Erythroblast (primary cell): ENCODE data around the gene CYP3A7.
A peak's percentile ranks its signal among the peaks of the same experiment; 100 is the strongest.
"Not testable (repeated sequence)": the region's sequence is repeated elsewhere in the genome, so short reads cannot be mapped to it uniquely, and the experiment has no call there.

ENCODE experiments used
- DNase-seq, 2 experiments: peaks; one replicate each; lab custom pipeline; 2025; lab: John Stamatoyannopoulos, UW
- GATA1 ChIP-seq: IDR thresholded peaks from 2 replicates; pipeline ENCODE4 v1.6.1; 2011; ENCODE audit warnings: low read depth, mild to moderate bottlenecking, control low read depth, low read length, moderate library complexity
- POLR2A ChIP-seq: IDR thresholded peaks from 2 replicates; pipeline ENCODE4 v1.6.1; 2011; ENCODE audit warnings: mild to moderate bottlenecking, low read length

The CYP3A7 gene

GRCh38 chr7:99734987-99735386 is at the start of gene CYP3A7:
Gene CYP3A7 (minus strand): TSS chr7:99735196. CDS start chr7:99735093, 103 bp downstream.
- no peak for TF ChIP-seq POLR2A
- no peak for TF ChIP-seq GATA1
- no peak for DNase-seq

DNA sequence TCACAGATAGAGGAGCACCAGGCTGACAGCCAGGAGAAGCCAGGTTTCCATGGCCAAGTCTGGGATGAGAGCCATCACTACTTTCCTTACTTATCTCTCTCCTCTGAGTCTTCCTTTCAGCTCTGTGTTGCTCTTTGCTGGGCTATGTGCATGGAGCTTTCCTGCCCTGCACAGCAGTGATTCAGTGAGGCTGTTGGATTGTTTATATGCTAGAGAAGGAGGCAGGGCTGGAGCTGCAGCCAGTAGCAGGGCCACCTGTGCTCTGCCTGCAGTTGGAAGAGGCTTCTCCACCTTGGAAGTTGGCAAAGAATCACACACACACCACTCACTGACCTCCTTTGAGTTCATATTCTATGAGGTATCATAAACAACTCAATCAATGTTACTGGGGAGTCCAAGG is 49.0 kb upstream of the CYP3A7 start, which contains the start of gene CYP3A4:
TSS of gene CYP3A4 (minus strand) at position 178 of the 400 bp plus-strand sequence. CDS start at position 75, 103 bp downstream.
- DNase-seq = no peak
- TF ChIP-seq GATA1 = no peak
- no peak for TF ChIP-seq POLR2A

DNA sequence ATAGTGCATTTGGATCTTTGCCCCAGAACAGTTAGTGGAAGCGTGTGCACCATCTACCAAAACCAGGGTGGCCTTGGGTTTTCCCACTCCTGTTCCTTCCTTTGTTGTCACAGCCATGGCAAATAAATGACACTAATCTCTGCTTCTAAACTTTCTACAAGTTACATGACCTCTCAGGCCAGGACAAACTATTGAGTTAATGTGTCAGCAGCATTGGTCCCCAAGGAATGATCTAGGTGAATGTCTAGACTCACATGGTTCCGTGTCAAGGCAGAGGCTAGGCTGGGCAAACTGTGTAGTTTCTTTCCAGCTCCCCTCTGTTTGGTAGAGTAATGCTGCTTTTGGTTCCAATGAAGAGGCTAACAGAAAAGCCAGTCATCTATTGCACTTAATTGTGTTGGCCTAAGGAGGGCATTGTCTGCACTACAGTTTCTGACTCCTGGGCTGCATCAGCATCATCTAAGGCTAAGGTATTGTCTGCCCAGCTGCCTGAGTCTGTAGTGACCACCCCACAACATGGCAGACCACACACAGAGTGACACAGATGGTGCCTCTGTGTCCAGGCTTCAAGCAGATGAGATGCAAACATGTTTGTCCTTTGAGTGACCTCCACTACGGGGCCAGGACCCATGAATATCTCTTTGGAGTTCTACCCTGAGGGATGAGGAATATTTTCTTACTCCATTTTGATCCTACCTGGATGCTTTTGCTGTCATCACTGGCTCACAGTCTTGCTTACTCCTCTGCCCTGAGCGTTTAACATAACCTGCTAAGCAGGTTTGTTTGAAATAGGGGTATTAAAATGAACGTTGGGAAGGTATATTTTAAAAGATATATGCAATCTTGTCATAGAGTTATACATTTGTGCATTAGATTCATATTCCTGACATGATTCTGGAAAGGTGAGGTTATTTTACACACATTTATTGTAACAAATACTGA is 47.3 kb upstream of the CYP3A7 start:
- TF ChIP-seq GATA1 (no peak), POLR2A (no peak)
- DNase-seq = peak in 1 of 2 experiments; percentile 8

- TF ChIP-seq POLR2A (no peak), GATA1 (no peak)
- no peak for DNase-seq
These were observed 45.6 kb upstream of the CYP3A7 start for GRCh38 chr7:99780588-99780987.

DNA sequence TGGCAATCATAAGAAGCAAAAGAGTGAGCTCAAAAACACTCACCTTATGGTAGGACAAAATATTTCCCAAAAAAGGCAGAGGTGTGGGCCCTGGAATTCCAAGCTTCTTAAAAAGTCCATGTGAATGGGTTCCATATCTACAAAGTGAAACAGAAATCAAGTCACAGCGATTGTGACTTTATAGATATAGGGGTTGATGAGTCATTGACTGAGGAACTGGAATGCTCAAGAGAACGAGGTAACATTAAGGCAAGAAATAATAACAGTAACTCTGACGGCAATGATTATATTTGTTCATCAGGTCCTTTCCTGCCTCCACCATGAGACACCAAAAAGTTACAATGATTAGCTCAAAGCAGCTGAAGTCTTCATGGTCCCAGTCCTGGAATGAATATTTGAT is 45.0 kb upstream of the CYP3A7 start:
- no peak for DNase-seq
- TF ChIP-seq POLR2A (no peak), GATA1 (no peak)

GRCh38 chr7:99778880-99779279 is 43.9 kb upstream of the CYP3A7 start:
- TF ChIP-seq GATA1 (no peak), POLR2A (no peak)
- DNase-seq = no peak

- DNase-seq = not testable (repeated sequence)
These were observed 38.4 kb upstream of the CYP3A7 start for GRCh38 chr7:99773395-99773794.

GRCh38 chr7:99772565-99772964 is 37.6 kb upstream of the CYP3A7 start:
- no peak for DNase-seq
- TF ChIP-seq GATA1 (no peak), POLR2A (no peak)

- DNase-seq = not testable (repeated sequence)
These were observed 34.5 kb upstream of the CYP3A7 start for GRCh38 chr7:99769494-99769893.

GRCh38 chr7:99768471-99768870 is 33.5 kb upstream of the CYP3A7 start:
- TF ChIP-seq POLR2A (no peak), GATA1 (no peak)
- DNase-seq = no peak

GRCh38 chr7:99767662-99768061 is 32.7 kb upstream of the CYP3A7 start:
- TF ChIP-seq GATA1 = no peak
- no peak for TF ChIP-seq POLR2A
- DNase-seq = no peak

GRCh38 chr7:99766484-99767099 is 31.6 kb upstream of the CYP3A7 start:
- TF ChIP-seq POLR2A (no peak), GATA1 (no peak)
- no peak for DNase-seq

DNA sequence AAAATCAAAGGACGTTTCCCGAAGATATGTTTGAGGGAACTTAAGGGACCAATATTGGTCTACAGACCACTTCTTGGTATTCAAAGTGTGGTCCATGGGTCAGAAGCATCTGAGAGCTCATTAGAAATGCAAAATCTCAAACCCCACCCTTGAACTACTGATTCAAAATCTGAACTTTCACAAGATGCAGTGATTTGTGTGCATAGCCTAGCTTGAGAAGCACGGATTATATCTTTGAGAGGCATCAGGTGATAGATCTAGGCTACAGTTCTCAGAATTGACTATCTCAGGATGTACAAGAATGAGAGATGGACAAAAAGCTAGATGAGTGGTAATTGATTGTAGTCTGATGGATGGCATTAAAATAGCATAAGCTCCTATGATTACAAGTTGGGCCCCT is 29.5 kb upstream of the CYP3A7 start:
- TF ChIP-seq POLR2A = no peak
- TF ChIP-seq GATA1 = no peak
- no peak for DNase-seq

GRCh38 chr7:99762680-99763327 is 27.8 kb upstream of the CYP3A7 start:
- DNase-seq = peak; percentile 42 to 55
- TF ChIP-seq POLR2A (no peak), GATA1 (no peak)
